ENCODE data around the gene TLCD3A.
A peak's percentile ranks its signal among the peaks of the same experiment; 100 is the strongest.
"Not testable (repeated sequence)": the region's sequence is repeated elsewhere in the genome, so short reads cannot be mapped to it uniquely, and the experiment has no call there.

Gene TLCD3A

GRCh38 chr17:755319-755961 is 23.0 kb downstream of the TLCD3A start:
- not testable (repeated sequence) for H3K4me3 ChIP-seq (ENCODE audit: low read length); H3K36me3 ChIP-seq (ENCODE audit: control insufficient read depth, insufficient read depth, low read length); H3K9me3 ChIP-seq (ENCODE audit: control insufficient read depth, low read length); H3K27me3 ChIP-seq (ENCODE audit: control insufficient read depth, insufficient read depth, low read length); H3K9ac ChIP-seq (ENCODE audit: low read length)
- peaks cover 11% of the 10 kb centered on the region for H3K4me1 ChIP-seq (ENCODE audit: control insufficient read depth, insufficient read depth, low read length)

GRCh38 chr17:756010-756567 is 23.7 kb downstream of the TLCD3A start:
- H3K4me3 ChIP-seq (ENCODE audit: low read length); H3K4me1 ChIP-seq (ENCODE audit: control insufficient read depth, insufficient read depth, low read length); H3K27me3 ChIP-seq (ENCODE audit: control insufficient read depth, insufficient read depth, low read length); H3K9ac ChIP-seq (ENCODE audit: low read length); H3K9me3 ChIP-seq (ENCODE audit: control insufficient read depth, low read length); H3K36me3 ChIP-seq (ENCODE audit: control insufficient read depth, insufficient read depth, low read length): not testable (repeated sequence)

- no peaks in the 10 kb centered on the region for H3K36me3 ChIP-seq (ENCODE audit: control insufficient read depth, insufficient read depth, low read length)
- no peak overlapping the region for H3K4me3 ChIP-seq (ENCODE audit: low read length)
- no peaks in the 10 kb centered on the region for H3K9me3 ChIP-seq (ENCODE audit: control insufficient read depth, low read length)
- H3K27me3 ChIP-seq (ENCODE audit: control insufficient read depth, insufficient read depth, low read length) = no peaks in the 10 kb centered on the region
- no peak overlapping the region for H3K9ac ChIP-seq (ENCODE audit: low read length)
- H3K4me1 ChIP-seq (ENCODE audit: control insufficient read depth, insufficient read depth, low read length) = no peaks in the 10 kb centered on the region
These were observed 27.6 kb downstream of the TLCD3A start for GRCh38 chr17:759964-760363.

GRCh38 chr17:760371-760770 is 28.0 kb downstream of the TLCD3A start:
- H3K36me3 ChIP-seq (ENCODE audit: control insufficient read depth, insufficient read depth, low read length) = no peaks in the 10 kb centered on the region
- no peak overlapping the region for H3K9ac ChIP-seq (ENCODE audit: low read length)
- H3K4me3 ChIP-seq (ENCODE audit: low read length) = no peak overlapping the region
- H3K4me1 ChIP-seq (ENCODE audit: control insufficient read depth, insufficient read depth, low read length) = no peaks in the 10 kb centered on the region
- H3K9me3 ChIP-seq (ENCODE audit: control insufficient read depth, low read length) = no peaks in the 10 kb centered on the region
- no peaks in the 10 kb centered on the region for H3K27me3 ChIP-seq (ENCODE audit: control insufficient read depth, insufficient read depth, low read length)

GRCh38 chr17:767076-767475 is 34.7 kb downstream of the TLCD3A start:
- Histone ChIP-seq H3K9me3 (ENCODE audit: control insufficient read depth, low read length) (no peaks in the 10 kb centered on the region), H3K36me3 (ENCODE audit: control insufficient read depth, insufficient read depth, low read length) (peaks cover 6% of the 10 kb centered on the region)

GRCh38 chr17:773016-773415 is 40.6 kb downstream of the TLCD3A start:
- H3K9ac ChIP-seq (ENCODE audit: low read length) = no peak overlapping the region
- peaks cover 6% of the 10 kb centered on the region for H3K36me3 ChIP-seq (ENCODE audit: control insufficient read depth, insufficient read depth, low read length)
- H3K27me3 ChIP-seq (ENCODE audit: control insufficient read depth, insufficient read depth, low read length) = no peaks in the 10 kb centered on the region
- H3K4me3 ChIP-seq (ENCODE audit: low read length) = no peak overlapping the region
- H3K4me1 ChIP-seq (ENCODE audit: control insufficient read depth, insufficient read depth, low read length) = no peaks in the 10 kb centered on the region
- H3K9me3 ChIP-seq (ENCODE audit: control insufficient read depth, low read length) = no peaks in the 10 kb centered on the region

More at GRCh38 chr17:767076-767475, 34.7 kb downstream of the TLCD3A start:
- Histone ChIP-seq H3K27me3 (ENCODE audit: control insufficient read depth, insufficient read depth, low read length) (no peaks in the 10 kb centered on the region), H3K9ac (ENCODE audit: low read length) (no peak overlapping the region), H3K4me3 (ENCODE audit: low read length) (no peak overlapping the region), H3K4me1 (ENCODE audit: control insufficient read depth, insufficient read depth, low read length) (no peaks in the 10 kb centered on the region)

GRCh38 chr17:773467-774312 is 41.3 kb downstream of the TLCD3A start:
- H3K4me3 ChIP-seq (ENCODE audit: low read length) = no peak overlapping the region
- no peak overlapping the region for H3K9ac ChIP-seq (ENCODE audit: low read length)
- H3K36me3 ChIP-seq (ENCODE audit: control insufficient read depth, insufficient read depth, low read length) = peaks cover 6% of the 10 kb centered on the region
- no peaks in the 10 kb centered on the region for H3K4me1 ChIP-seq (ENCODE audit: control insufficient read depth, insufficient read depth, low read length)
- no peaks in the 10 kb centered on the region for H3K27me3 ChIP-seq (ENCODE audit: control insufficient read depth, insufficient read depth, low read length)
- no peaks in the 10 kb centered on the region for H3K9me3 ChIP-seq (ENCODE audit: control insufficient read depth, low read length)

- Histone ChIP-seq H3K4me3 (ENCODE audit: low read length) (no peak overlapping the region), H3K9ac (ENCODE audit: low read length) (no peak overlapping the region), H3K36me3 (ENCODE audit: control insufficient read depth, insufficient read depth, low read length) (peaks cover 6% of the 10 kb centered on the region)
These were observed 41.9 kb downstream of the TLCD3A start for GRCh38 chr17:774313-774584.

GRCh38 chr17:778096-778495 is 45.7 kb downstream of the TLCD3A start:
- Histone ChIP-seq H3K9me3 (ENCODE audit: control insufficient read depth, low read length) (no peaks in the 10 kb centered on the region), H3K27me3 (ENCODE audit: control insufficient read depth, insufficient read depth, low read length) (no peaks in the 10 kb centered on the region), H3K4me3 (ENCODE audit: low read length) (no peak overlapping the region), H3K4me1 (ENCODE audit: control insufficient read depth, insufficient read depth, low read length) (peaks cover 6% of the 10 kb centered on the region), H3K9ac (ENCODE audit: low read length) (no peak overlapping the region), H3K36me3 (ENCODE audit: control insufficient read depth, insufficient read depth, low read length) (no peaks in the 10 kb centered on the region)

More at GRCh38 chr17:774313-774584, 41.9 kb downstream of the TLCD3A start:
- Histone ChIP-seq H3K9me3 (ENCODE audit: control insufficient read depth, low read length) (no peaks in the 10 kb centered on the region), H3K27me3 (ENCODE audit: control insufficient read depth, insufficient read depth, low read length) (no peaks in the 10 kb centered on the region), H3K4me1 (ENCODE audit: control insufficient read depth, insufficient read depth, low read length) (no peaks in the 10 kb centered on the region)

- peak within 1 kb of the TSS; percentile 71 for H3K4me3 ChIP-seq (ENCODE audit: low read length)
- H3K36me3 ChIP-seq (ENCODE audit: control insufficient read depth, insufficient read depth, low read length) = no peaks in the 10 kb centered on the region
These were observed 49.7 kb downstream of the TLCD3A start, which contains the start of the genes GLOD4 and MRM3 for GRCh38 chr17:781805-782731. Gene GLOD4, minus strand, starts transcription at chr17:782280. Its CDS starts 25 bp downstream, at chr17:782255. Gene MRM3, plus strand, starts transcription at chr17:782353. Its CDS starts 26 bp downstream, at chr17:782379.

GRCh38 chr17:784143-784542 is 51.7 kb downstream of the TLCD3A start:
- H3K36me3 ChIP-seq (ENCODE audit: control insufficient read depth, insufficient read depth, low read length) = no peaks in the 10 kb centered on the region
- H3K9ac ChIP-seq (ENCODE audit: low read length) = no peak overlapping the region
- peaks cover 6% of the 10 kb centered on the region for H3K4me1 ChIP-seq (ENCODE audit: control insufficient read depth, insufficient read depth, low read length)
- no peak overlapping the region for H3K4me3 ChIP-seq (ENCODE audit: low read length)
- no peaks in the 10 kb centered on the region for H3K27me3 ChIP-seq (ENCODE audit: control insufficient read depth, insufficient read depth, low read length)
- H3K9me3 ChIP-seq (ENCODE audit: control insufficient read depth, low read length) = no peaks in the 10 kb centered on the region

More at GRCh38 chr17:781805-782731, 49.7 kb downstream of the TLCD3A start, which contains the start of the genes GLOD4 and MRM3:
- no peaks in the 10 kb centered on the region for H3K9me3 ChIP-seq (ENCODE audit: control insufficient read depth, low read length)
- peak within 1 kb of the TSS; percentile 83 for H3K9ac ChIP-seq (ENCODE audit: low read length)
- H3K27me3 ChIP-seq (ENCODE audit: control insufficient read depth, insufficient read depth, low read length) = no peaks in the 10 kb centered on the region
- peaks cover 6% of the 10 kb centered on the region for H3K4me1 ChIP-seq (ENCODE audit: control insufficient read depth, insufficient read depth, low read length)

Data from mucosa of stomach (tissue), 1 donor.